Measurements from ENCODE around the gene CKAP4. TPM values are rescaled to one million over a fixed set of nuclear protein-coding genes. Genes with fewer than 3 reads are reported as not detected.

Gene CKAP4
- total RNA-seq, 1 experiment from 2014 or later, result 108 TPM

DNA sequence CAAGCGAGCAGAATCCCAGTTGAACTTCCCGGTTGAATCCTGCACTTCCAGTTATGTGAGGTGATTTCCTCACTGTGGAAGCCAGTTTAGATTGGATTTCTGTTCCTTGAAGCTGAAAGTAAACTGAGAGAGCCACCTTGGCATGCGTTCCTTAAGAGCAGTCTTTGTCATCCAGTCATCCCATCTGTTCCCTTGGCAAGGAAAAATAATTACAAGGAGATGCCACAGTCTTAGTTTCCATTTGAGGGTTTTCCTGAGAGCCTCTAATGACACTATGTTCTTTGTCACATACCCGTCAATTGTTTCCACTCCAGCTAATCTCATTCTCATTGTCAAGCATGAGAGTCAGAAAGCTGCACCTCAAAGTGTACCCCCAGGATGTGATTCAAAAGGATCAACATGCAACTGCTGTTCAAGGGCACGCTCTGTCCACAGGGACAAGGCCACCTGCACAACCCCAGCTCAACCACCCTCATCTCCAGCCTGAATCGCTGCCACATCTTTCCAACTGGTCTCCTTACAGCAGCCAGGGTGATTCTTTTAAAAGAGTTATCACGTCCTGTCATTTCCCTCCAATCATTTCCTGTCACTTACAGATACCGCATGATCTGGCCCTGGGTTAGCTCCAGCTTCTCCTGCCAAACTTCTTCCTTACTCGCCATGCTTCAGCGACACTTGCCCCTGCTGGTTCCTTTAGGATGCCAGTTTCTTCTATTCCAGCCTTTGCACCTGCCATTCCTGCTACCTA is 36.7 kb upstream of the CKAP4 start:
- Mint-ChIP-seq H3K9me3 (ENCODE audit: low read depth, unreplicated experiment) (peaks cover 6% of the 10 kb centered on the region), H3K4me3 (ENCODE audit: low read depth, unreplicated experiment) (no peak overlapping the region), H3K36me3 (ENCODE audit: insufficient read depth, unreplicated experiment) (peaks cover 21% of the 10 kb centered on the region), H3K27ac (ENCODE audit: unreplicated experiment) (peak overlapping the region; percentile 33), H3K27me3 (ENCODE audit: unreplicated experiment) (no peaks in the 10 kb centered on the region), H3K4me1 (ENCODE audit: low read depth, unreplicated experiment) (peaks cover 76% of the 10 kb centered on the region)
- TF ChIP-seq, protein P1, sequence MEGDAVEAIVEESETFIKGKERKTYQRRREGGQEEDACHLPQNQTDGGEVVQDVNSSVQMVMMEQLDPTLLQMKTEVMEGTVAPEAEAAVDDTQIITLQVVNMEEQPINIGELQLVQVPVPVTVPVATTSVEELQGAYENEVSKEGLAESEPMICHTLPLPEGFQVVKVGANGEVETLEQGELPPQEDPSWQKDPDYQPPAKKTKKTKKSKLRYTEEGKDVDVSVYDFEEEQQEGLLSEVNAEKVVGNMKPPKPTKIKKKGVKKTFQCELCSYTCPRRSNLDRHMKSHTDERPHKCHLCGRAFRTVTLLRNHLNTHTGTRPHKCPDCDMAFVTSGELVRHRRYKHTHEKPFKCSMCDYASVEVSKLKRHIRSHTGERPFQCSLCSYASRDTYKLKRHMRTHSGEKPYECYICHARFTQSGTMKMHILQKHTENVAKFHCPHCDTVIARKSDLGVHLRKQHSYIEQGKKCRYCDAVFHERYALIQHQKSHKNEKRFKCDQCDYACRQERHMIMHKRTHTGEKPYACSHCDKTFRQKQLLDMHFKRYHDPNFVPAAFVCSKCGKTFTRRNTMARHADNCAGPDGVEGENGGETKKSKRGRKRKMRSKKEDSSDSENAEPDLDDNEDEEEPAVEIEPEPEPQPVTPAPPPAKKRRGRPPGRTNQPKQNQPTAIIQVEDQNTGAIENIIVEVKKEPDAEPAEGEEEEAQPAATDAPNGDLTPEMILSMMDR (IDR thresholded peaks at IDR 0.05; ENCODE audit: unreplicated experiment), result no peak
- intact Hi-C loops (cut with micrococcal nuclease; ENCODE audit: unreplicated experiment), result no loop called here
- CTCF ChIA-PET, result interaction anchor here (1.5 to 3.7 kb wide), 2 partner anchors 12 to 58 kb away, joined by 4 to 22 read pairs; no protein-coding TSS in a partner anchor
- no TSS peak for BruUV-seq (replicated peaks)
- no peak for DNase-seq

DNA sequence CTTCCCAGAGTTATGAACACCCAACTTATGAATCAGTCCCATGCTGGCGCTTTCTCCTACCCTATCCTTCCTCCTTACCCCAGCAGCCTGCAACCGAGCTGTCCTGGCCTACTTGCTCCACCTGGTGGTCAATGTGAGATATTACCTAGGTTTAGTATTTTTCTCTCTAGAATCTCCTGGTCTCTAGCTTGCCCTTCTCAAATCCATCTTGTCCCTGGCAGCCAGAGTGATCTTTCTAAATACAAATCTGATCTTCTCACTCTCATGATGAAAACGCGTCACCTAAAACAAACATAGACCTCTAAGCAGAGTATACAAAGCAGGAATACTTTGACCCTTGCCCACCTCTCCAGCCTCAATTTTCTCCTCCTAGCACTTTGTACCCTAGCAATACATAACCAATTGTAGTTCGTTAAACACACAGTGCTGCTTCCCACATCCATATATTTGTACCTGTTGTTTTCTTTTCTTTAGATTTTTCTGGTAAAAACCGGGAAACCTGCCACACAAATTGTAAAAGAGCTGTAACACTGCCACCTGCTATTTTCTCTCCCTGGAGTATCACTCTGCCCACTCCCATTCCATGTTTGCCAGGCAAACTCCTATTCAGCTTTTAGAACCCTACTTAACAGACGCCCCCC is 34.8 kb upstream of the CKAP4 start:
- Mint-ChIP-seq H3K27ac (ENCODE audit: unreplicated experiment) (peak overlapping the region; percentile 69), H3K9me3 (ENCODE audit: low read depth, unreplicated experiment) (peaks cover 6% of the 10 kb centered on the region), H3K36me3 (ENCODE audit: insufficient read depth, unreplicated experiment) (peaks cover 10% of the 10 kb centered on the region), H3K4me3 (ENCODE audit: low read depth, unreplicated experiment) (no peak overlapping the region), H3K27me3 (ENCODE audit: unreplicated experiment) (no peaks in the 10 kb centered on the region), H3K4me1 (ENCODE audit: low read depth, unreplicated experiment) (peaks cover 66% of the 10 kb centered on the region)
- CTCF ChIA-PET, result interaction anchor here (0.7 to 3.7 kb wide), 5 partner anchors 17 to 134 kb away, joined by 3 to 22 read pairs (median 3); no protein-coding TSS in a partner anchor
- TF ChIP-seq, protein P1 (IDR thresholded peaks at IDR 0.05; ENCODE audit: unreplicated experiment), result peak; percentile 70
- intact Hi-C loops (cut with micrococcal nuclease; ENCODE audit: unreplicated experiment), result loop anchor here (1.0 to 2.0 kb wide), 2 partner anchors 34 to 55 kb away; partner anchors contain the start of gene CKAP4
- DNase-seq, result peak; percentile 63
- no TSS peak for BruUV-seq (replicated peaks)

DNA sequence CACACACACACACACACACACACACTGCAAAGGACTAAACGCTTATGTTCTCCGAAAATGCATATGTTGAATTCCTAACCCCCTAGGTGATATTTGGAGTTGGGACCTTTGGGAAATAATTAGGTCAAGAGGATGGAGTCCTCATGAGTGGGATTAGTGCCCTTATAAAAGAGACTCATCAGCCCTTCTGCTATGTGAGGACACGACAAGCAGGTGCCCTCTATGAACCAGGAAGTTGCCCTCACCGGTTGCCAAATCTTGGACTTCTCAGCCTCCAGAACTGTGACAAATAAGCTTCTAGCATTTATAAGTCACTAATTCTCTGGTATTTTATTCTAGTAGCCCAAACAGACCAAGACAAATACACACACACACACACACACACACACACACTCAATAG is 34.0 kb upstream of the CKAP4 start:
- CTCF ChIA-PET, result interaction anchor here (1.1 to 3.7 kb wide), 3 partner anchors 44 to 133 kb away, joined by 3 to 22 read pairs (median 5); no protein-coding TSS in a partner anchor
- H3K27ac Mint-ChIP-seq (ENCODE audit: unreplicated experiment), result no peak overlapping the region
- H3K27me3 Mint-ChIP-seq (ENCODE audit: unreplicated experiment), result no peaks in the 10 kb centered on the region
- DNase-seq, result no peak
- TF ChIP-seq, protein P1 (IDR thresholded peaks at IDR 0.05; ENCODE audit: unreplicated experiment), result no peak
- no TSS peak for BruUV-seq (replicated peaks)
- H3K9me3 Mint-ChIP-seq (ENCODE audit: low read depth, unreplicated experiment), result peaks cover 6% of the 10 kb centered on the region
- H3K4me3 Mint-ChIP-seq (ENCODE audit: low read depth, unreplicated experiment), result no peak overlapping the region
- intact Hi-C loops (cut with micrococcal nuclease; ENCODE audit: unreplicated experiment), result loop anchor here (1.0 to 2.0 kb wide), 2 partner anchors 33 to 55 kb away; partner anchors contain the start of gene CKAP4
- H3K36me3 Mint-ChIP-seq (ENCODE audit: insufficient read depth, unreplicated experiment), result peaks cover 10% of the 10 kb centered on the region
- H3K4me1 Mint-ChIP-seq (ENCODE audit: low read depth, unreplicated experiment), result peaks cover 68% of the 10 kb centered on the region

DNA sequence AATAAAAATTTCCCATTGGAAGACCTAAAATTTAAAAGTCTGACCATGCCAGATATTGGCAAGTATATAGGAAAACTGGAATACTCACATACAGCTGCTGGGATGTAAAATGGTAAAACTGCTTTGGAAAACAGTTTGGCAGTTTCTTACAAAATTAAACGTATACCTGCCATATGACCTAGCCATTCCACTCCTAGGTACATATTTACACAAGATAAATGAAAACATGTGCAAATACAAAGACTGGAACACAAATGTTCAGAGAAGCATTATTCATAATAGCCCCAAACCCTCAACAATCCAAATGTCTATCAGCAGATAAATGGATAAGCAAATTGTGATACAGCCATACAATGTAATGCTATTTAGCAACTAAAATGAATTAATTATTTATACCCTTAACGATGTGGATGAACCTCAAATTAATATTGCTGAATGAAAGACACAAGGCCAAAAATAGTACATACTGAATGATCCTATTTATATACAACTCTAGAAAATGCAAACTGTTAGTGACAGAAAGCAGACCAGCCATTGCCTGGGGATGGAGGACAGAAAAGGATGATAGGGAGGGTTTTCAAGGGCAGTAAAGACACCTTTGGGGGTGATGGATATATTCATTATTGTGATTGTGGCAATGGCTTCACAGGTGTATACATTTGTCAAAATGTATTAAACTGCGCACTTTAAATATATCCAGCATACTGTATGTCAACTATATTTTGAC is 33.4 kb upstream of the CKAP4 start:
- no TSS peak for BruUV-seq (replicated peaks)
- Mint-ChIP-seq H3K27ac (ENCODE audit: unreplicated experiment) (no peak overlapping the region), H3K27me3 (ENCODE audit: unreplicated experiment) (no peaks in the 10 kb centered on the region), H3K36me3 (ENCODE audit: insufficient read depth, unreplicated experiment) (peaks cover 10% of the 10 kb centered on the region), H3K9me3 (ENCODE audit: low read depth, unreplicated experiment) (peaks cover 6% of the 10 kb centered on the region), H3K4me1 (ENCODE audit: low read depth, unreplicated experiment) (peaks cover 68% of the 10 kb centered on the region), H3K4me3 (ENCODE audit: low read depth, unreplicated experiment) (no peak overlapping the region)
- DNase-seq, result no peak
- CTCF ChIA-PET, result interaction anchor here (3.7 kb wide), 1 partner anchor 55 kb away, joined by 22 read pairs; no protein-coding TSS in a partner anchor
- TF ChIP-seq, protein P1 (IDR thresholded peaks at IDR 0.05; ENCODE audit: unreplicated experiment), result no peak
- intact Hi-C loops (cut with micrococcal nuclease; ENCODE audit: unreplicated experiment), result no loop called here
